ENCODE data around the gene TSKU. TPM values are rescaled to one million over a fixed set of nuclear protein-coding genes. Genes with fewer than 3 reads are reported as not detected.

TSKU gene
- polyA plus RNA-seq, 10 donors: 14.8 to 32.4 (median 20.2) TPM

GRCh38 chr11:76846441-76846840 lies 63.3 kb downstream of the TSKU start:
- DNase-seq: no peak

Other genes starting within 250 kb of the TSKU start
- gene LRRC32, start 112.6 kb upstream of the TSKU start, polyA plus RNA-seq (ENCODE audit: insufficient read length in 10 of 10): 10 to 100 TPM; 22.7 to 37.3 (median 25.0) TPM
- gene ACER3, start 77.6 kb downstream of the TSKU start, polyA plus RNA-seq (ENCODE audit: insufficient read length in 10 of 10): 10 to 100 TPM in 2 of 10 donors, 1 to 10 TPM in 8; 4.6 to 10.3 (median 8.0) TPM